Measurements from ENCODE around the gene PDE1C.

Gene PDE1C

GRCh38 chr7:31963569-31964175 is 106.5 kb downstream of the PDE1C start:
- Mint-ChIP-seq H3K4me1 (no peaks in the 10 kb centered on the region), H3K9me3 (peaks cover 32% of the 10 kb centered on the region), H3K27me3 (ENCODE audit: low read depth) (no peaks in the 10 kb centered on the region), H3K27ac (no peak overlapping the region), H3K36me3 (ENCODE audit: low read depth) (peaks cover 4% of the 10 kb centered on the region), H3K4me3 (no peak overlapping the region)
- no peak for TF ChIP-seq CTCF (IDR thresholded peaks at IDR 0.05; ENCODE audit: unreplicated experiment in 3 of 3)

GRCh38 chr7:31962246-31962645 is 108.0 kb downstream of the PDE1C start:
- no peak for TF ChIP-seq CTCF (IDR thresholded peaks at IDR 0.05; ENCODE audit: unreplicated experiment in 3 of 3)
- H3K9me3 Mint-ChIP-seq, result peaks cover 28% of the 10 kb centered on the region
- no peaks in the 10 kb centered on the region for H3K27me3 Mint-ChIP-seq (ENCODE audit: low read depth)
- H3K4me3 Mint-ChIP-seq, result no peak overlapping the region
- no peaks in the 10 kb centered on the region for H3K4me1 Mint-ChIP-seq
- H3K36me3 Mint-ChIP-seq (ENCODE audit: low read depth), result peaks cover 4% of the 10 kb centered on the region
- H3K27ac Mint-ChIP-seq, result no peak overlapping the region

- Mint-ChIP-seq H3K9me3 (peaks cover 5% of the 10 kb centered on the region), H3K36me3 (ENCODE audit: low read depth) (no peaks in the 10 kb centered on the region), H3K27me3 (ENCODE audit: low read depth) (no peaks in the 10 kb centered on the region), H3K27ac (no peak overlapping the region), H3K4me3 (no peak overlapping the region), H3K4me1 (no peaks in the 10 kb centered on the region)
- no peak for TF ChIP-seq CTCF (IDR thresholded peaks at IDR 0.05; ENCODE audit: unreplicated experiment in 3 of 3)
Measured at GRCh38 chr7:31958226-31958625, 112.0 kb downstream of the PDE1C start.

GRCh38 chr7:31957756-31958155 is 112.5 kb downstream of the PDE1C start:
- H3K4me3 Mint-ChIP-seq, result no peak overlapping the region
- no peaks in the 10 kb centered on the region for H3K4me1 Mint-ChIP-seq
- no peak overlapping the region for H3K27ac Mint-ChIP-seq
- H3K36me3 Mint-ChIP-seq (ENCODE audit: low read depth), result no peaks in the 10 kb centered on the region
- H3K27me3 Mint-ChIP-seq (ENCODE audit: low read depth), result no peaks in the 10 kb centered on the region
- H3K9me3 Mint-ChIP-seq, result peaks cover 5% of the 10 kb centered on the region
- TF ChIP-seq CTCF (IDR thresholded peaks at IDR 0.05; ENCODE audit: unreplicated experiment in 3 of 3), result no peak

GRCh38 chr7:31957090-31957720 is 113.0 kb downstream of the PDE1C start:
- no peaks in the 10 kb centered on the region for H3K4me1 Mint-ChIP-seq
- peaks cover under 1% of the 10 kb centered on the region for H3K9me3 Mint-ChIP-seq
- H3K4me3 Mint-ChIP-seq, result no peak overlapping the region
- H3K36me3 Mint-ChIP-seq (ENCODE audit: low read depth), result no peaks in the 10 kb centered on the region
- no peak overlapping the region for H3K27ac Mint-ChIP-seq
- no peaks in the 10 kb centered on the region for H3K27me3 Mint-ChIP-seq (ENCODE audit: low read depth)
- TF ChIP-seq CTCF (IDR thresholded peaks at IDR 0.05; ENCODE audit: unreplicated experiment in 3 of 3), result no peak

- no peaks in the 10 kb centered on the region for H3K9me3 Mint-ChIP-seq
- no peaks in the 10 kb centered on the region for H3K36me3 Mint-ChIP-seq (ENCODE audit: low read depth)
- H3K27me3 Mint-ChIP-seq (ENCODE audit: low read depth), result no peaks in the 10 kb centered on the region
- H3K27ac Mint-ChIP-seq, result no peak overlapping the region
- TF ChIP-seq CTCF (IDR thresholded peaks at IDR 0.05; ENCODE audit: unreplicated experiment in 3 of 3), result no peak
- H3K4me1 Mint-ChIP-seq, result no peaks in the 10 kb centered on the region
- H3K4me3 Mint-ChIP-seq, result no peak overlapping the region
Measured at GRCh38 chr7:31955641-31956040, 114.6 kb downstream of the PDE1C start.

All from nephron (organoid).